Activated CD4-positive, alpha-beta T cell treated with anti-CD3 and anti-CD28 coated beads, Interleukin-2, amount 50 U/mL, for 4 hours (primary cell): ENCODE results near the gene EIF2S2.

Source experiments
- DNase-seq, 2 experiments: peaks; one replicate each; pipeline ENCODE4 v3.0.0-alpha.2; 2020

The EIF2S2 gene

DNA sequence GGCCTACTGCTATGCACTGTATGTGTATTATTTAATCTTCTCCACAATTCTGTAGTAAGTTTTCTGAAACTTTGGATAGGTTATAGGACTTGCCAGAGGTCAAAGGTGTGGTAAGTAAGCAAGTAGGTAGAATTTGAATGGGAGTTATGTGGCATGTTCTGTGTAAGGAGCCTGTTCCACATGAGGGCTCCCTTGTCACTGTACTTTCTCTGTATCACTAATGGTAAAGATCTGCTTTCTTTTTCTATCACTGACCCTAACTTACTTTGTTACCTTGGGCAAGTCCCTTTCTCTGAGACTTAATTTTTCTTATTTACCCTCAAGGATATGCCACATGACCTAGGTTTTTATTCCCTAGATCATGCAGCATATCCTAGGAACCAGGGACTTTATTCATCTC lies 50.3 kb downstream of the EIF2S2 start:
- DNase-seq = no peak

GRCh38 chr20:34060970-34061369 lies 51.1 kb downstream of the EIF2S2 start:
- DNase-seq = no peak

DNA sequence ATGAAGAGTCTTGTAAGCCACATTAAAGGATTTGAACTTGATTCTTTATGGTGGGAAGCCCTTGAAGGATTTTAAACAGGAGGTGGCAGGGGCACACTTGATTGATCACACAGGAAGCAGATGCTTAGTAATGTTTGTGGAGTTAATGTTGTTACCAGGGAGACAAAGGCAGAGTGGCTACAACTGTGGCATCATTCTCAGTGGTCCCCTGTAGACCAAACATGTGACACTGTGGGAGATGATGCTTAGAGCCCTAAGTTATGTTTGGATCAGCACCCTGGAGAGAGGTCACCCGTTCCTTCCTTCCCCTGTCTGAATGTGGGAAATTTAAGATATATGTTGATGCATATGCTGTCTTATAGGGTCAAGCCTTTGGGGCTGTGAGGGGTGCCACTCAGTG lies 53.2 kb downstream of the EIF2S2 start:
- DNase-seq = no peak

DNA sequence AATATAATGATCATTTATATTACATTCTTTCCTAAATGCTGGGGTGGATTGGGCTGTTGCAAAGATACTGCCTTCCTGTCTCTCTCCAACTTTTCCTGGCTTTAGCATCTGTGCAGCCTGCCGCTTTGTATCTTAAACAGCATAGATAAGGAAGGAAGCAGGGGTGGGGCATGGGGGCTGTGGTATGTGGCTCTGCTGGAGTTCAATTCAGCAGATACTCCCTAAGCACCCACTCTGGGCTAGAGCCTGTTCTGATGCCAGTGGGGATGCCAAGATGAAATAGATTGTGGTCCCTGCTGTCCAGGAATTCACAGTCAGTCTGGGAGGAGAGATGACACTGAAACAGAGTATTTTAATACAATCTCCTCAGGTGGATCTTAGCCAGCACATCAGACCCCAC lies 56.8 kb downstream of the EIF2S2 start:
- DNase-seq = no peak

DNA sequence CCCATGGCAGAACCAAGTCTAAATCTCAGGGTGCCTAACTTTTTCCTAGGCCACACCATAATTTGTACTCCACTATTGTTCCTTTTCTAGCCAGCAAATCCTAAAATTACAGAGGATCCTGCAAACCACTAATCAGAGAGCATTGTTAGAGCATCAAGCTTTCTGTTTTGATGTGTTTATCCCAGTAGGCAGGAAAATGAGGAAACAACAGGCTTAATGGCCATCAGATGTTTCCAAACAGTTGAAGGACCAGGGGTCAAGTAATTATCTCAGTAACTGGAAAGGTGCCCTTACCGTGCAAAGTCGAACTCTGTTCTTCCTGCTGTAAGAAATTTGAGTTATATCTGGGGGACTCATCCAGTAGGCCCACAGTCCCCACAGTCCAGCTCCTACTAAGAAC lies 59.6 kb downstream of the EIF2S2 start:
- DNase-seq = no peak

GRCh38 chr20:34049897-34050695 lies 61.9 kb downstream of the EIF2S2 start:
- DNase-seq = no peak

- no peak for DNase-seq
These were observed 62.7 kb downstream of the EIF2S2 start for GRCh38 chr20:34049389-34049788.

GRCh38 chr20:34047917-34048316 lies 64.1 kb downstream of the EIF2S2 start:
- no peak for DNase-seq

GRCh38 chr20:34047010-34047687 lies 64.9 kb downstream of the EIF2S2 start:
- no peak for DNase-seq

- DNase-seq = no peak
These were observed 65.9 kb downstream of the EIF2S2 start for GRCh38 chr20:34045930-34046725.

DNA sequence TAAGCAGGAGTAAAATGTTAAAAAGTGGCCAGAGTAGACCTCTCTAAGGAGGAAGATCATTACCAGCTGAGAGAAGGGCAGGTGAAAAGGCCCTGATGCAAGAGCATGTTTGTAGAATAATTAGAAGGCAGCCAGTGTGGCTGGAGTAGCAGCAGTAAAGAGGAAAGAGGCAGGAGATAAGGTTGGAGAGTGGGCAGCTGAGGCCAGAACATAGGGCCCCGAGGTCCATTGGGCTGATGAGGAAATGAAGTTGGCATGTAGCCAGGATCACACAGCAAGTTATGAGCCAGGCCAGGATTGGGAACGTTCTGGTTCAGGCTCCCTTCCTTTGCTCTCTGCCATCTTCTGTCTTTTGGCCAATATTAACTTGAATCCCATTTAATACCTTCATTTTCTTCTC lies 66.7 kb downstream of the EIF2S2 start:
- no peak for DNase-seq

DNA sequence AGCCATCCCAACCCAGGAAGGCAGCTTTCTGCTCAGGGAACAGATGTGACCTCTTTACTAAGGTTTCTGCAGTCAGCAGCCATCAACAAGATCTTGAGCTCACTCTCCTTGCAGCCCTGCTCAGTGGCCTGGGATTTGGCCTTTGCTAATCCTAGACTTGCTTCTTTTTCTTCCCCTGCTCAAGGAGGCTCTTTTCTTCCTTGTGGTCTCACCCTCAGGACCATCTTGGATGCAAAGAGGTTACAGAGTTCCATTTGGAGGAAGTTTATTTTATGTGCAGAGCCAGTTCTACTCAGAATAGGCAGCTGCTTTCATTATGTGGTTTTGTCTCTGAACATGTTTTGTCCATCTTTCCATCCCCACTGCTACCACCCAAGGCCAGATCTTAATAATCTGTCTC lies 69.0 kb downstream of the EIF2S2 start:
- DNase-seq = no peak

- no peak for DNase-seq
These were observed 69.8 kb downstream of the EIF2S2 start for GRCh38 chr20:34042262-34042661.

DNA sequence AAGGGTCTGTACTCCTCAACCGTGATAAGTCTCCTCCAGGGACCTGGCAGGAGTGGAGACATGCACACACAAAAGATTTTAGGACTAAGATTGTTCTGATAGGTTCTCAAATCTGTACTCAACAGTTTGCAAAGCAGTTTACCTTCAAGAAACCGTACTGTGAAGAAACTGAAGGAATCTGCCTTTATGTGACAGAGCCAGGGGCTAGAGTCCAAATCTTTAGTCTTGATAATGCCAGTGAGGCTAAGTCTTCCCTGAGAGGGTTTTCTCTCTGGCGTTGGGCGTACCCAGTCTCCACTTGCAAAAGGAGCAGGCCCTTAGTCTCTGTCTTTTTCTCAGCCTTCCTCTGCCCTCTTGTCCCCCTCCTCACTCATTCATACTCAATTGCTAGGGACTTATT lies 70.8 kb downstream of the EIF2S2 start:
- DNase-seq = no peak

DNA sequence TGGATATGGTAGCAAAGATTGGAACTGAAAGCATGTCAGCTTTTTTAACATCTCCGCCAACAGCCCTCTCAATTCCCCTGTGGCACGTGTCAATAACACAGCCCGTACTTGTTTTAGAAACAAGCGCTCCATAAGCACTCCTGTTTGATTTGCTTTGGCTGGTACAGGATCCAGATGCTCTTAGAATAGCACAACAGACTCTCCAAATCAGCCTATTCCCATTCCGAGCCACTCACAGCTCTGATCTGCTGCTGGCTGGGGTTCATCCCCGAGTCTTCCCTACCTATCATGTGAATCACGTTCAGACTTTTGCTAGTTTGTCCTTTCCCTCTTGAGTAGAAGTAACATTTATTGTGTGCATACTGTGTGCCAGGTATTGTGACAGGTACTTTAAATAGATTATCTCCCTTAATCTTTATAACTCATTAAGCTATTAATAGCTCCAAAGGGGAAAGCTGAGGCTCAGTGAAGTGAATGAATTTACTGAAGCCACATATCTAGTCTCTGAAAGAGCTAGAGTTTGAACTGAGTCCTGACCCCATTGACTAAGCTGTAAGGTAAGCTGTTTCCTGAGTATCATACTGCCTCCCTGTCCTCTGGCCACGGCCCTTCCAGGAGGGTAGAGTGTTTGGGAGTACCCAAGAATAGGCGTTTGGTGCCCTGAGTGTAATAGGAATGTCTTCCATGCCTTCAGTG lies 71.6 kb downstream of the EIF2S2 start:
- no peak for DNase-seq
